RKO (cell line): ENCODE results near the gene CFAP141.
"Not testable (repeated sequence)": the region's sequence is repeated elsewhere in the genome, so short reads cannot be mapped to it uniquely, and the experiment has no call there.

ENCODE experiments used
- DNase-seq: peaks from one replicate; pipeline ENCODE4 v3.0.0-alpha.2; 2016; ENCODE audit warnings: low spot score

CFAP141 gene

DNA sequence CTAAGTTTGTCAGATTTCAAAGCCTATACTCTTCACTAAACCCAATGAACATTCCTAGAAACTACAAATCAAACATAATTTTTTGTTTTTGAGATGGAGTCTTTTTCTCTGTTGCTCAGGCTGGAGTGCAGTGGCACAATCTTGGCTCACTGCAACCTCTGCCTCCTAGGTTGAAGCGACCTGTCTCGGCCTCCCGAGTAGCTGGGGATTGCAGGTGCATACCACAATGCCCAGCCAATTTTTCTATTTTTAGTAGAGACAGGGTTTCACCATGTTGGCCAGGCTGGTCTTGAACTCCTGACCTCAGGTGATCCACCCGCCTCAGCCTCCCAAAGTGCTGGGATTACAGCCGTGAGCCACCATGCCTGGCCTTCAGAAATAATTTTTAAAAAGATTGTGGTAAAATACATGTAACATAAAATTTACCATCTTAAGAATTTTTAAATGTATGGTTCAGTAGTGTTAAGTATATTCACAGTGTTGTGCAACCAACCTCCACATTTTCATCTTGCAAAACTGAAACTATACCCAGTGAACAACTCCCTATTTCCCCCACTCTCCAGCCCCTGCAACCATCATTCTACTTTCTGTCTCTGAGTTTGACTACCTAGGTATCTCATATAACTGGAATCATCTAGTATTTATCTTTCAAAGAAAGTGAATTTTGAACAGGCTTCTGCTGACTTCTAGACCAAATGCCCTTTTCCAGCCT lies 2.7 kb upstream of the CFAP141 start:
- DNase-seq = no peak

DNA sequence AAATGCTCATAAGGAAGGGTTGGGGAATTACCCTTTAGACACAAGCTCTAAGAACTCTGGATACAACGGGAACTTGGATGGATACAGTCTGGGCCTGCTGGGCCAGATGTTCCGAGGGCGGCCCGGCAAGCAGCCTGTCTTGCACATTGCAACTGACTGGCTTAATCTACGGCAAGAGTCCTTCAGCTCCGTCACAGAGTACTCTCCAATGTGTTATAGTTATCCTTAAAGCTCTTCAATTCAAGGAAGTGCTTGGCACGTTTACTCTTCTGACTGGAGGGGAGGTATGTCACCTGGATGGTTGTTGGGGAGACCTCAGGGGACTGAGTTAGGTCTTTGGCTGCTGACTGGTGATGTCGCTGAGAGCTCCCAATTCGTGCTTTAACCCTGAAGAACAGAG lies 1.1 kb upstream of the CFAP141 start:
- no peak for DNase-seq

DNA sequence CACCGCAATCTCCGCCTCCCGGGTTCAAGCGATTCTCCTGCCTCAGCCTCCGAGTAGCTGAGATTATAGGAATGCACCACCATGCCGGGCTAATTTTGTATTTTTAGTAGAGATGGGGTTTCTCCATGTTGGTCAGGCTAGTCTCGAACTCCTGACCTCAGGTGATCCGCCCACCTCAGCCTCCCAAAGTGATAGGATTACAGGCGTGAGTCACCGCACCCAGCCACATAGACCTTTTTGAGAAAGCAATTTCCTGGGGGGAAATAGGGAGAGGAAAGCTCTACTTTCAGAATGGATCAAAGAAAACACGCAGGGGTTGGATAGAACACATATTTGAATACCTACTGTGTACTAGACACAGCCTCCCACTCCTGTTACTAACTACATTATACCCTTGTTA lies 355 bp downstream of the CFAP141 start:
- DNase-seq = not testable (repeated sequence)

GRCh38 chr1:154199563-154199879 lies 6.6 kb downstream of the CFAP141 start:
- DNase-seq = no peak

GRCh38 chr1:154198756-154199562 lies 7.2 kb downstream of the CFAP141 start:
- no peak for DNase-seq

DNA sequence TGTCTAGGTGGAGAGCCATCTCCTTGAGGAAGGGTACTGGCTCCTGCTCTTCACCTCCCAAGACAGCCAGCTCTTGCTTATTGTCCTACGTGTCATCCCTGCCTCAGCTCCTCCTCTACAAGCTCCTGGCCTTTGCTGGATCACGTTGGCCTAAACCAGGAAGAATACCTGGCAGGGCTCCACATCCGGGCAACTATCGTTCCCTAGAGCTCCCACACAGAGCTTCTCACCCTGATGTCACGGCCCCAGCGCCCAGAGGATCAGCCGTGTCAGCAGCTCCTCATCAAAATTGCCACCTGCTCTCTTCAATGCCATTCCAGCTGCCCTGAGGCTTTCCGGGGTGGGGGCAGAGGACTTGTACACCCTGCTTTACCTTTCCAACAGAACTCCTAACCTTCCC lies 12.3 kb downstream of the CFAP141 start:
- DNase-seq = no peak

DNA sequence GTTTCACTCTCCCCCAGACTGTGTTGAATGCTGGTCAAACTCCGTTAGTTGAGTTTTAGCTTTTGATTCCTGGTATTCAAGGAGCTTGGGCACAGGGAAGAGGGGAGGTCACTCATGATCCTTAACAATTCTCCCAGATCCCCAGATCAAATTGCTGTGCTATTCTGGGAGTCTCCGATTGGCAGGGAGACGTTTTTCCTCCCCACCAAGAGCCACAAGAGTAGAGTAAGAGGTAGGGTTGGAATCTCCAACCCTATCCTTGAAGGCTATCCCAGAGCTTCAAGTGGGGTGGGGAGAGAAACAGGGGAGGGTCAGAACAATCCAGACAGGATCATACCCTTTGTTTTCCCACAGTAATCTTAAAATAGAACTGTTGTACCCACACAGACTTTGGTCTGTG lies 13.7 kb downstream of the CFAP141 start:
- DNase-seq = no peak

GRCh38 chr1:154191990-154192461 lies 14.1 kb downstream of the CFAP141 start, which contains the start of gene TPM3:
Gene TPM3, minus strand, starts transcription at chr1:154192100. Its CDS starts 82 bp downstream, at chr1:154192018.
- DNase-seq = no peak

DNA sequence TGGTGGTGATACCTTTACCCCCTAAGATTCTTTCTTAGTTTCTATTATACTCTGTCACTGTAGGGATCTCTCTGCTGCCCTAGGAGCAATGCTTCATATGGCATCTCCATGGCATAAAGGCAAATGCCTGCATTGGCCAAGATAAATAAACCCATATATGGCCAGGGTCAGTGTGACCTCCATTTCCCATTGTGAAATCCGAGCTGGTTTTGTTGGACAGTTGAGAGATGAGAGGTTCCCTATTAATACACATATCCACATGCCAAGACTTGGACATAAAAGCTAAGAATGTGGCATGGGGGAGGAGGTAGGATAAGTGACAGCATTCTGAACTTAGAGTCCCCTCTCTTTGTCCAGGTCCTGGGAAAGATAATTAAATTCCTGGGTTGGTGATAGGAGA lies 15.6 kb downstream of the CFAP141 start:
- DNase-seq = no peak

GRCh38 chr1:154186852-154187501 lies 19.2 kb downstream of the CFAP141 start:
- DNase-seq = no peak

GRCh38 chr1:154186177-154186576 lies 20.0 kb downstream of the CFAP141 start:
- DNase-seq = peak; percentile 50

- peak; percentile 97 for DNase-seq
These were observed 22.9 kb downstream of the CFAP141 start for GRCh38 chr1:154183046-154183915.

DNA sequence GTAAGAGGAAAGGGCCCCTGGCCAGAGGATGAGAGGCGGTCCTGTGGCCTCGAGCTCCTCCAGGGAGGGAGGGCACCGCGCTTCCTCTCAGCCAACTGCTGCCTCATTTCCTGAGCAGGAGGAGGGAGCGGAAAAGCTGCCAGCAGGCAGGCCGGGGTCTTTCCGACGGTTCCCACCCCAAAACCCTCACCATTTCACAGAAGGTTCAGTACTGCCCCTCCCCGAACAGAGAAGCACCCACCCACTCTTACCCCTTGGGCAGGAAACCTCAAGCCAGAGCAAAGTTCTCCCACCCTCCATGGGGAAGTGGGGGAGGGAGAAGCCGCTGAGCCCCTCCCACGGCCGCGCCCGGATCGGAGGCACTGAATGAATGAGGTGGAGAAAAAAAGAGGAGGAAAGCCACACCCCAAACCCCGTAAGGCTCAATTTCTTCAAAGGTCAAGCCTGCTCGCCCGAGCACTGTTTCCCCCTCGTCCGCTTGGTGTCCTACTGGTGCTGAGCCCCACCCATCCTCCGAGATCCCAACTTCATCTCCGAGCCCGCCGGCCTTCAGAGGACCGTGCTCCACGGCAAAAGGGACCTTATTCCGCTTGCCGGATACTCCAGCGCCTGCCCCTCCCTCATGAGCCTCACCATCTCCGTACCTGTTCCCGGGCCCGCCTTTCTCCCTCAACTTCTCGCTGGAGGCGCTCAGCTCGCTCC lies 23.6 kb downstream of the CFAP141 start:
- DNase-seq = peak; percentile 91

GRCh38 chr1:154181944-154182343 lies 24.2 kb downstream of the CFAP141 start:
- DNase-seq = no peak

GRCh38 chr1:154179946-154180687 lies 26.0 kb downstream of the CFAP141 start:
- DNase-seq = no peak

- DNase-seq = no peak
These were observed 27.0 kb downstream of the CFAP141 start for GRCh38 chr1:154178911-154179811.

DNA sequence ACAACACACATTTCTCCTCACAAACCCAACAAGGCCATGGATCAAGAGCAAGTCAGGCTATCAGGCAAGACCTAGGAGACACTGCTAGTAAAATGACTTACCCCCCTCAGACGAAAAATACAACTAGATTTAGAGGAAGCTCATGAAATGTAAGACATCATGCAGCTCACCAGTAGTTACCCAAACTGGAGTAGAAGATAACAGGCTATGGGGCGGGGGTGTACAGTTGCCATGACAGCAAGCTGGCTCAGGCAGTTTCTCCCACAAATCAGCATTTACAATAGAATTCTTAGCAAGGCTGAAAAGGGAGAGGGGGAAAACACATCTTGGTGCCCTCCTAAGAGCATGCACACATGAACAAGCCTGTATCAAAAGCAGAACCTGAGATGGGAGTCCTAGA lies 28.1 kb downstream of the CFAP141 start:
- no peak for DNase-seq

GRCh38 chr1:154176337-154176736 lies 29.8 kb downstream of the CFAP141 start:
- peak; percentile 47 for DNase-seq

DNA sequence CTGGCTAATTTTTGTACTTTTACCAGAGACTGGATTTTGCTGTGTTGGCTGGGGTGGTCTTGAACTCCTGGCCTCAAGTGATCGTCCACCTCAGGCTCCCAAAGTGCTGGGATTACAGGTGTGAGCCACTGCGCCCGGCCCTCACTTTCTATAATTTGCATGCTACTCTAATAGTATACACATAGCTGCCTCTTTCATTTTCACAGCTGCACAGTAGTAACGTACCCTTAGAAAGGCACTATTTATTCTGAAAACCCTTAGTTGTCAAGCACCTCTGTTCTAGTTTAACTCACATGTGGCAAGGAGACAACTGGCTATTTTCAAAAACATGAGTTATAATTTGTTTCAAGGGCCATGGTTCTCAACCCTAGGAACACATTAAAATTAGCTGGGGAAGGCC lies 31.5 kb downstream of the CFAP141 start:
- no peak for DNase-seq

- no peak for DNase-seq
These were observed 34.3 kb downstream of the CFAP141 start for GRCh38 chr1:154171880-154172279.
